SU-DHL-6 (cell line): Measurements from ENCODE around the gene CDH3.

Source experiments
- H2AFZ ChIP-seq: fragments of 200-600 bp; sonication (generic); 2 replicates; pipeline ENCODE4 v1.6.1; 2014; ENCODE audit warnings: low read depth, mild to moderate bottlenecking, moderate library complexity, mixed read lengths, antibody characterized with exemption, low read length; ENCODE audit not compliant: severe bottlenecking
- H3F3A ChIP-seq: fragments of 200-600 bp; shearing (Covaris generic); 2 replicates; pipeline ENCODE4 v1.6.0; 2016; ENCODE audit warnings: antibody characterized with exemption, mild to moderate bottlenecking; ENCODE audit not compliant: insufficient read depth
- H3K27ac ChIP-seq: fragments of 200-600 bp; sonication (generic); 2 replicates; pipeline ENCODE4 v1.5.1; 2016; ENCODE audit warnings: low read depth, mild to moderate bottlenecking, low read length, moderate library complexity, mixed read lengths
- H3K27me3 ChIP-seq: fragments of 200-600 bp; sonication (generic), shearing (Covaris generic); 2 replicates; pipeline ENCODE4 v1.6.0; 2014; ENCODE audit warnings: mild to moderate bottlenecking, low read length
- H3K36me3 ChIP-seq: fragments of 200-600 bp; sonication (generic); 2 replicates; pipeline ENCODE4 v1.6.1; 2014; ENCODE audit warnings: mild to moderate bottlenecking, low read length, mixed read lengths
- H3K4me2 ChIP-seq: fragments of 300-600, 200-600 bp; shearing (Covaris generic), sonication (generic); 2 replicates; pipeline ENCODE4 v1.6.0; 2014; ENCODE audit warnings: low read length, low read depth, mild to moderate bottlenecking; ENCODE audit not compliant: poor library complexity, severe bottlenecking
- H3K4me3 ChIP-seq: fragments of 200-600 bp; sonication (generic); 2 replicates; pipeline ENCODE4 v1.5.1; 2014; ENCODE audit warnings: antibody characterized with exemption, low read length, mild to moderate bottlenecking, mixed read lengths; ENCODE audit not compliant: insufficient read depth, poor library complexity, severe bottlenecking
- H3K79me2 ChIP-seq: fragments of 200-600 bp; sonication (generic); 2 replicates; pipeline ENCODE4 v1.6.1; 2014; ENCODE audit warnings: mild to moderate bottlenecking, low read length, moderate library complexity; ENCODE audit not compliant: insufficient read depth
- H3K9ac ChIP-seq: fragments of 200-600 bp; sonication (generic); 2 replicates; pipeline ENCODE4 v1.7.0; 2014; ENCODE audit warnings: mild to moderate bottlenecking, low read length
- H3K9me2 ChIP-seq: fragments of 200-600 bp; sonication (generic); replicated peaks from 2 replicates; pipeline ENCODE4 v1.6.1; 2014; ENCODE audit warnings: low read length; ENCODE audit not compliant: insufficient read depth
- H3K9me3 ChIP-seq: fragments of 200-600 bp; sonication (generic); 2 replicates; pipeline ENCODE4 v1.6.1; 2014; ENCODE audit warnings: low read length, mixed read lengths; ENCODE audit not compliant: insufficient read depth
- H4K20me1 ChIP-seq: fragments of 200-600 bp; sonication (generic); 2 replicates; pipeline ENCODE4 v1.6.1; 2014; ENCODE audit warnings: low read depth, mild to moderate bottlenecking, antibody characterized with exemption, low read length, moderate library complexity, mixed read lengths
- CTCF ChIP-seq: fragments of 200-600 bp; sonication (generic); IDR thresholded peaks from one replicate; pipeline ENCODE4 v1.5.1; 2017; ENCODE audit warnings: antibody characterized with exemption, mild to moderate bottlenecking, low read length, moderate library complexity; ENCODE audit not compliant: insufficient read depth, poor library complexity, severe bottlenecking
- EZH2phosphoT487 ChIP-seq: fragments of 200-600 bp; sonication (generic), shearing (Covaris generic); conservative IDR thresholded peaks from 2 replicates; pipeline ENCODE4 v1.6.1; 2018; ENCODE audit warnings: mild to moderate bottlenecking, antibody characterized with exemption, low read length, moderate library complexity, mixed read lengths

Gene CDH3

GRCh38 chr16:68644296-68644695 lies 814 bp upstream of the CDH3 start:
- Histone ChIP-seq H3F3A (no peaks in the 10 kb centered on the region), H3K27me3 (no peaks in the 10 kb centered on the region), H3K9me3 (no peaks in the 10 kb centered on the region), H3K27ac (no peak overlapping the region), H3K79me2 (no peaks in the 10 kb centered on the region), H3K36me3 (no peaks in the 10 kb centered on the region), H3K9ac (no peak overlapping the region), H3K4me3 (no peak overlapping the region), H3K9me2 (no peaks in the 10 kb centered on the region), H3K4me2 (no peak overlapping the region), H2AFZ (no peak overlapping the region), H4K20me1 (no peaks in the 10 kb centered on the region)
- no peak for TF ChIP-seq EZH2phosphoT487
- no peak for TF ChIP-seq CTCF

GRCh38 chr16:68645494-68646388 lies 631 bp downstream of the CDH3 start:
- TF ChIP-seq EZH2phosphoT487 (no peak), CTCF (no peak)
- no peaks in the 10 kb centered on the region for H3K36me3 ChIP-seq
- H3K4me2 ChIP-seq: no peak overlapping the region
- no peaks in the 10 kb centered on the region for H3K79me2 ChIP-seq
- no peak overlapping the region for H2AFZ ChIP-seq
- H3K9me2 ChIP-seq: no peaks in the 10 kb centered on the region
- H3K27ac ChIP-seq: no peak overlapping the region
- H3F3A ChIP-seq: no peaks in the 10 kb centered on the region
- no peak overlapping the region for H3K9ac ChIP-seq
- H3K9me3 ChIP-seq: no peaks in the 10 kb centered on the region
- no peaks in the 10 kb centered on the region for H3K27me3 ChIP-seq
- H3K4me3 ChIP-seq: no peak overlapping the region
- H4K20me1 ChIP-seq: no peaks in the 10 kb centered on the region

- no peaks in the 10 kb centered on the region for H3K36me3 ChIP-seq
- no peaks in the 10 kb centered on the region for H3K79me2 ChIP-seq
- no peak overlapping the region for H3K4me3 ChIP-seq
- no peak overlapping the region for H3K4me2 ChIP-seq
- H3K27me3 ChIP-seq: no peaks in the 10 kb centered on the region
- H4K20me1 ChIP-seq: no peaks in the 10 kb centered on the region
- no peak overlapping the region for H3K9ac ChIP-seq
- no peak for TF ChIP-seq EZH2phosphoT487
- no peaks in the 10 kb centered on the region for H3F3A ChIP-seq
- H3K9me3 ChIP-seq: no peaks in the 10 kb centered on the region
- no peaks in the 10 kb centered on the region for H3K9me2 ChIP-seq
- H3K27ac ChIP-seq: no peak overlapping the region
- H2AFZ ChIP-seq: no peak overlapping the region
These were observed 2.0 kb downstream of the CDH3 start for GRCh38 chr16:68646953-68647659.

- Histone ChIP-seq H3K36me3 (no peaks in the 10 kb centered on the region), H3K4me2 (no peak overlapping the region), H3K9ac (no peak overlapping the region), H3K9me2 (no peaks in the 10 kb centered on the region), H3K27me3 (no peaks in the 10 kb centered on the region), H3K27ac (no peak overlapping the region), H3K9me3 (no peaks in the 10 kb centered on the region), H4K20me1 (no peaks in the 10 kb centered on the region), H3F3A (no peaks in the 10 kb centered on the region), H2AFZ (no peak overlapping the region), H3K79me2 (no peaks in the 10 kb centered on the region), H3K4me3 (no peak overlapping the region)
- TF ChIP-seq EZH2phosphoT487 (no peak), CTCF (no peak)
These were observed 6.0 kb downstream of the CDH3 start for GRCh38 chr16:68651136-68651535.
